HG03103 (cell line): ENCODE results near the gene GRAMD4.
A peak's percentile ranks its signal among the peaks of the same experiment; 100 is the strongest.

Experiments used
- ATAC-seq: cut with Tn5 transposase; IDR thresholded peaks from one replicate; pipeline ENCODE4 v1.9.1; 2021; ENCODE audit warnings: low read depth; ENCODE audit not compliant: unreplicated experiment

GRAMD4 gene

GRCh38 chr22:46681010-46681409, 60.8 kb downstream of the GRAMD4 start:
- ATAC-seq: no peak

DNA sequence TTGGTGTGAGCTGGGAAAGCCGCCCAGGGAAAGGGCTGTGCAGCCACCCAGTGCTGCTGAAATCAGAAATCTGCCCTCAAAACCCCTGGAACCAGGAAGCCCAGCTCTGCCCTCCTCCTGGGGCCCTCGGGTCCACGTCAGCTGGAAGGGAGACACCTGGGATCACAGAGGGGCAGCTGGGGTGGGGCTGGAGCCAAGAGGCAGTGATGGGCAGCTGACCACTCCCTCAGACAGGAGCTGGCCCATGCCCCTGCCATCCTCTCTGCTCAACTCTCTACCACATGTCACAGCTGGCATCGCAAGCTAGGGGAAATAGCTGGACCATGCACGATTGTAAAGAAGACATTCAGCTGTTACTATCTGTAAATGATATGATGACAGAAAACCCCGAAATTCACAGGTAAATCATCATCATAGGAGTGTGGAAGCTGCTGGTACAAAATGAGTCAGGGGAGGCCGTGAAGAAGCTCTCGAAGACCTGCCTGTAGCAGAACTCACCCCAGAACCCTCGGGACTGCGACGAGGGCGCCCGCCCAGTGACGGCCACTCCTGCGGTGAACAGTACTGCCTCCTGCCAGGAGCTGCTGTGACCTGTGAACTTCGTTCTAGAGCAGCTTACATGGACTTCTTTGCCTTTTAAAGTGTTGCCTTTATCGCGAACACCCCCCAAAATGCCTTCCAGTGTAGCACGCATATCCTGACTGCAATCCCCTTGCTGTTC, 62.0 kb downstream of the GRAMD4 start:
- ATAC-seq: no peak

- peak; percentile 61 for ATAC-seq
These were observed 64.5 kb downstream of the GRAMD4 start for GRCh38 chr22:46684706-46685105.

DNA sequence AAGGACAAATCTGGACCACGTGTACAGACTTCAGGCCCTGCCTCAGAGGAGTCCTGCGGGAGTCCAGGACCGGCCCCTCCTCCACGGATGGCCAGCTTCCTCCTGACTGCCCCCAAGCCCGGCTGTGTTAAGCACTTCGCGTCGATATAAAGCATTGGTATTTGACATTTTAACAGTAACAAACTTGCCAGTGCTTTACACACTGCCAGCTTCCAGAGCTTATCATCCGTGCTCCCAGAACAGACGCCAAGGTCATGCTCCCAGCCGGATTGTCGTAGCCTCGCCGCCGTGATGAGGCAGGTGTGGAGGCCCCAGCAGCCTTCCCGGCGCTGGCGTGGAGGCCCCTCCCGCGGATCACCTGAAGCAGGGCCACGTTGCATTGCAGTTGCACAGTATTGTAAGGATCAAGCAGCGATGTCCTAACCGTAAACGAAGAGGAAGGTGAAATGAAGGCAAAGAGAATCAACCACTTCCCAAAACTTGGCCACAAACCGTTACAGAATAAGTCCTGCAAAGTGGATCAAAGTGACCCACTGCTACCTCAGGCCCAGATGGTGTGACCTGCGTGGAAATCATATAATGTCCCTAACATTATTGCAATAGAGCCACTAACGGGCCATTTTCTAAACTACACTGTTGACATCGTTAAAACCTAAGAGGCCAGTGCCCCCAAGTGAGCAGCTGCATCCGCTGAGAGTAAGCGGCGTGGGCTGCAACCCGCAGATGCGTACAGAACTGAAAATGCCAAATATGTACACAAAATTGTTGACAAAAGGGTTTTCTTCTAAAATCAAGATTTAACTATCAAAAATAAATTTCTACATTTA, 66.2 kb downstream of the GRAMD4 start:
- ATAC-seq: no peak

DNA sequence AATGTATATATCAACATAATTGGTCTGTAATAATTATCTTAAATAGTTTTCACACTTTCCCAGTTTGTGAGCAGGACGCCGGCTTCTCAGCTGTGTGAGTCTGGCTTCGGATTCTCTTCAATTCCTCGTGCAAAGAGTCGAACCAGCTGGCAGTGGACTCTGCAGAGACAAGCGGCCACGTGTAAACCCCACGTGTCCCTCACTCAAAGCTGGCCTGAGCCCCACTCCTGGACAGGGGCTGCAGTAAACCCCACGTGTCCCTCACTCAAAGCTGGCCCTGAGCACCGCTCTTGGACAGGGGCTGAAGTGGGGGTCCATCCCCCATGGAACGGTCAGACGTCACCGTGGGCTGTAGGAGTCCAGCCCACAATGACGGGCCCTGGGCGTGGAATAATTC, 66.9 kb downstream of the GRAMD4 start:
- ATAC-seq: no peak

DNA sequence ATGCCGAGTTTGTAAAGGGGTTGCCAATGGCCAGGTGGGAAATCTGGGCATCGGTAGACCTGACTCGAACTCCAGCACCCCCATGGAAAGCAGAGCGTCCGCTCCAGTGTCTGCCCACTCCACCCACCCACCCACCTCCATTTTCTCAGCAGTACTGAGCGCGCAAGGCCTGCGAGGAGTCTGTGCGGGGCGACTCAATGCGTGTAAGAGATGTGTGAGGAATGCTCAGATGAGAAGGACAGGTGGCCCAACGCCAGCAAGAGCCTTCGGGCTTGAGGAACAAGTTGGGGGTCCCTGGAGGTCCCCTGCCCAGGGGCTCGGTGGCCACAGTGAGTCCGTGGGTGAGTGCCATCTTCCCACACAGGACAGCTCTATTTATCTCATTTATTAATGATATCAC, 67.3 kb downstream of the GRAMD4 start:
- ATAC-seq: no peak

DNA sequence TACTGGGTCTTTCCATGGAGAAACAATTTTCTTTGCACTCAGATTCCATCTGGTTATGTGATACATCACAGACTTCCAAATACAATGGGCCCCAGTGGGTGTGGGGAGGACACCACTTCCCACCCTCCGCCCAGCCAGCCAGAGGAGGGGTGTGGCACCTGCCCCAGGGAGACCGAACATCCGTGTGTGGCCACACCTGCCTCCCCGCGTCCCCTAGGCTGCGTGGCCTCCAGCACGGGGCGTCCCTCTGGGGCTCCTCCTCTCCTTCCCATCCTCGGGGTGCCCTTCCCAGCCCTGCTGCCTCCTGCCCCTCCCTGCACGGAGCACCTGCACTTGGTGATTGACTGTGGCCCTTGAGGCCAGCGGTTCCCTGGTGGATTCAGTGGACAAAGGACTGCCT, 68.8 kb downstream of the GRAMD4 start:
- ATAC-seq: no peak

GRCh38 chr22:46690146-46690545, 70.0 kb downstream of the GRAMD4 start:
- ATAC-seq: no peak

GRCh38 chr22:46691571-46691970, 71.4 kb downstream of the GRAMD4 start:
- ATAC-seq: no peak

DNA sequence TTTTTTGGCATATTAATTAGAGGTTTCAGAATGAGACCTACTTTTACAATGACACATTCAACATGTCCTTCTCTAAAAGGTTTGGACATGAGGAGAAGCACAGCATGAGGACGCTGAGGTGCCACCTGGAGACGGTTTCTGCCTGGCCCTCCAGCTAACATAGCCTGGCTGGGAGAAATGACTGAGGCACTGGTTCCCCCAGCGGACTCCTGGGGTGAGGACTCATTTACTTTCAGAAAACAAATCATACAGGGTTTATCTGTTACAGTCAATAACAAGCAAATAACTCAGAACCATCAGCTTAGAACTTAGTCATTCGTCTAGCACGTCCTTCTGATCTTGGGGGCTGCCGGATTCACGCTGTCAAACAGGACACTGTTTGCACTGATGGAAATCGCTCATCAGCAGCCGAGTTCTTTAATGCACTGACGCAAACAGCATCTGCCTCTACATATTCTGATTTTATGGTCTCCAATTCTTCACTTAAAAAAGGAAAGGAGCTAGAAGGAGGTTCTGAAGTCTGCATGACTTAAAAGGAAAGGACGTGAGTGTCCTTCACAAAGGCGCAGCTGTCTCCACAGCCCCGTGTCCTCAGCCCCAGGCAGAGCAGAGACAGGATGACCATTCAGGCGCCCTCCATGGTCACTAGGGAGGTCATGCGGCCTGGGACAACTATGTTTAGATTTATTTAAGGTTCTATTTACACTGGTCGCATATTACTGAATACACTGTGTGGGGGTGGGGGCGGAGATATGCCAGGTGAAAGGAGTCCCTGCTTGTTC, 73.6 kb downstream of the GRAMD4 start:
- no peak for ATAC-seq

DNA sequence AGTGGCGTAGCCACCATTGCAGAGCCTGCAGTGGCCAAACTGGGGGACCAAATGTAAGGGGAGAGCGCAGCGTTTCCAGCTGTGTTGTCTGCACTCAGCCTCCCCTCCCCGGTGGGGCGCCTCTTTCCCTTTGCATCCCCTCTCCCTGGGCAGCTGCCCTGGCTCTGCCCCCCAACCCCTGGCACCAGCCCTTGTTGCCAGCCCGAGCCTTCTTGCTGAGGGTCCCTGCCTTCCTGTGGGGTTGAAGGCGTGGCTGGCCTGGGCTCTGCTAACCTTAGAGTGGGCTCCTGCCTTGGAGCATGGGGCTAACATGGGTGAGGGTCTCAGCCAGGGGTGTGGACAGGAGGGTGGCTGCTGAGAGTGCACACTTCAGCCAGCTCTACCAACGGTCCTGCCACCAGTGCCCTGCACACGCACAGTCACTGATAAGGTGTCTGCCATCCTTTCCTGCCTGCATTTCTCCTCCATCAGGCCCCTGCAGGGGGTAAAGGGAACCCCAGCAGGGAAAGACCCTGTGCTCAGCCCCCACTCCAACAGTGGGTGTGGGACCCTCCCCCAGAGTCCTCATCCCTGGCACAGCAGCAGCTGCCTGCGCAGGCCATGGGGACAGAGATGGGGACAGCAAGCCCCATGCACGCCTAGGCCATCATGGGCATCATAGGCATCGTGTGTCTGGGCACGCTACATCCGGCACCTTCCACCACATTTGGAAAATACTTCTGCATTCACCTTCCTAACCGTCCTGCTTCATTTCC, 74.4 kb downstream of the GRAMD4 start:
- ATAC-seq: no peak

GRCh38 chr22:46695346-46696228, 75.4 kb downstream of the GRAMD4 start:
- no peak for ATAC-seq

DNA sequence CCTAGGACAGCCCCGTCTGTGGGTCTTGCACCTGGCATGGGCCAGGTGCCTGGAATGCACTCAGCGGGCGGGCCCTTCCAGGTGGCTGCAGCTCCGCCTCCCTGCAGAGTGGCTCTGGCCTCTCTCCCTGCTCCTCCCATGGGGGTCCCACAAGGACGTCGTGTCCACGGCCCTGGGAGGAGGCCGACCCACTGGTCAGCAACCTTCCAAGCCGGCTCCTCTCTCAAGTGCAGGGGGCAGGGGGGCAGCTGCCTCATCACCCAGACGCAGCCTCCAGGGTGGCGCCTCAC, 76.0 kb downstream of the GRAMD4 start:
- no peak for ATAC-seq

GRCh38 chr22:46696614-46697013, 76.4 kb downstream of the GRAMD4 start:
- no peak for ATAC-seq

DNA sequence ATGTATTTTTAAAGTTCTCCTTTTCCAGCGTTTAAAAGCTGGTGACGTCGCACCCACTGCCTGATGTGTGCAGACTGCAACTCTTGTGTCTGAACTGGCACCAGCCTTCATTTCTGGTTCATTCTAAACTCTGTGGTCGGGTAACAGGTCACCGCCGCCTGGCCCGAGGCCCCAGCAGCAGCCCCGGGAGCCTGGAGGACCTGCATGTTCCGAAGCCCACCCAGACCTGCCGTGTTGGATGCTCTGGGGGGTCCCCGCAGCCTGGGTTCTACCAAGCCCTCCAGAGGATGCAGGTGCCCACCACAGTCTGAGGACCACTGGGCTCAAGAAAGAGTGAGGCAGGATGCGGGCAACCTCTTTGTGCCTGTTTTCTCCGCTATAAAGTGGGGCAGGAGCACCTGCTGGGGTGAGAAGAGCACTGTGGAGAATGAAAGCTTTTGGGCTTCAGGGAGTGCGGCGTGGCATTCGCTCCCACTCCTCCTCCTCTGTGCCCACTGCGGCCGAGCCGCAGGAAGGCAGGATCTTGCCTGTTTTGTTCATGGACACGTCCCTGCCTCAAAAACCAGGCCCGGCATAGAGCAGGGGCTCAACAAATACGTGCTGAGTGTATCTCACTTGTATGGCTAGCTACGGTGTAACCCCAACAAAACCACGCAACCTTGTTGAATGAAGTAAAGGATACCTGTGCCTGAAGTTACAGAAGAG, 77.8 kb downstream of the GRAMD4 start:
- no peak for ATAC-seq

GRCh38 chr22:46699091-46699490, 78.9 kb downstream of the GRAMD4 start:
- no peak for ATAC-seq

- no peak for ATAC-seq
These were observed 81.1 kb downstream of the GRAMD4 start for GRCh38 chr22:46701262-46701661.

DNA sequence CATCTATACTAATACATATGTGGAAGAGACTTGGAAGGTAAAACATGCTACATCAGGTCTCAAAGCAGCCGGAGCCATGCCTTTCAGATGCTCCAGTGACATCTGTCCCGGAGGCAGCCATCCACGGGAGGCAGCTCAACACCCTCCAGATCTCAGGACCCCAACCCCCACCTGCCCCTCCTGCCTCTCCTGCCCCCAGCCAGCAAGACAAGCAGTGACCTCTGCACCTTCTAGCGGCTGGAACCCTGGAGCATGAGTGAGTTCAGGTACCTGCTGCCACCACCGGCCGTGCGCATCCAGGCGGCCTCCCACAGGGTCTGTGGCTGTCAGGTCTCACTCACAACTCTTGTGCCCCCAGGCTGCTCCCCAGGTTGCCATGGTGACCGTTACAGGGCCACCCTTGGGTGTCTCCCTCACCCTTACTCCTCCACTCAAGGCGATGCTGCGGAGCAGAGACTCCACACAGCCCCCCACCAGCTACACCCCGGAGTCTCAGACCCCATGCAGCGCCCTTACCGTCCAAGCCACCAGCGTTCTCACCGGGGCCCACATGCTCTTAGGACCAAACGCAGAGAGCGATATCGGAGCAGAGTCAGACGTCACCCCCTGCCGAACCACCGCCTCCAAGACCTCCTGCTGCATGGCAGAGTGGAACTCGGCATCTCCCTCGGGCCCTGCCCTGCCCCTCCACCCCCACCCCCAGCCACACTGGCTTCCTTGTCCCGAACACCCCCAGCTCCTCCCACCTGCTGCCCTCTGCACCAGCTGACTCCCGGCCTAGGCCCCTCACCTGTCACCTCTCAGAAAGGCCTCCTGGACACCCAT, 83.2 kb downstream of the GRAMD4 start:
- no peak for ATAC-seq
